ENCODE measurements around the gene PLPP4. TPM values are rescaled to one million over a fixed set of nuclear protein-coding genes. Genes with fewer than 3 reads are reported as not detected.

PLPP4 gene
- polyA plus RNA-seq, 1 donor from 2014 or later, result 4.4 TPM

- Histone ChIP-seq H3K9ac (ENCODE audit: low read length) (no peak overlapping the region), H2AFZ (ENCODE audit: low read depth, low read length) (no peak overlapping the region), H4K20me1 (ENCODE audit: insufficient read depth) (no peaks in the 10 kb centered on the region), H3K9me3 (ENCODE audit: low read length) (no peaks in the 10 kb centered on the region), H3K79me2 (replicated peaks; ENCODE audit: insufficient read depth, low read length) (no peaks in the 10 kb centered on the region), H3K27ac (ENCODE audit: low read length) (no peak overlapping the region), H3F3A (ENCODE audit: insufficient read depth, low read length, poor library complexity, severe bottlenecking) (no peaks in the 10 kb centered on the region), H3K9me2 (ENCODE audit: insufficient read depth, low read length) (no peaks in the 10 kb centered on the region), H3K4me2 (ENCODE audit: low read length) (no peak overlapping the region), H3K27me3 (ENCODE audit: insufficient read depth, low read depth, low read length) (no peaks in the 10 kb centered on the region), H3K4me3 (ENCODE audit: low read length) (no peak overlapping the region), H3K36me3 (ENCODE audit: insufficient read depth, low read length) (no peaks in the 10 kb centered on the region)
- no peak for TF ChIP-seq REST (IDR thresholded peaks at IDR 0.05; ENCODE audit: borderline replicate concordance)
- no peak for TF ChIP-seq POLR2AphosphoS5 (IDR thresholded peaks at IDR 0.05)
- TF ChIP-seq SMC3 (conservative IDR thresholded peaks at IDR 0.05; ENCODE audit: poor library complexity), result no peak
- TF ChIP-seq CTCF (IDR thresholded peaks at IDR 0.05; ENCODE audit: poor library complexity, severe bottlenecking), result no peak
- TF ChIP-seq RAD21 (conservative IDR thresholded peaks at IDR 0.05), result no peak
- no peak for TF ChIP-seq EP300 (conservative IDR thresholded peaks at IDR 0.05; ENCODE audit: poor library complexity, severe bottlenecking)
- no peak for TF ChIP-seq EZH2 (IDR thresholded peaks at IDR 0.05; ENCODE audit: borderline replicate concordance, insufficient read depth, low read length, poor library complexity, severe bottlenecking)
- no peak for TF ChIP-seq TAF1 (IDR thresholded peaks at IDR 0.05; ENCODE audit: low read depth)
- TF ChIP-seq MXI1 (conservative IDR thresholded peaks at IDR 0.05; ENCODE audit: poor library complexity, severe bottlenecking), result no peak
Measured at GRCh38 chr10:120605410-120605809, 148.4 kb downstream of the PLPP4 start.

- no peaks in the 10 kb centered on the region for H3K79me2 ChIP-seq (replicated peaks; ENCODE audit: insufficient read depth, low read length)
- no peaks in the 10 kb centered on the region for H3F3A ChIP-seq (ENCODE audit: insufficient read depth, low read length, poor library complexity, severe bottlenecking)
- H3K4me3 ChIP-seq (ENCODE audit: low read length), result no peak overlapping the region
- H3K9ac ChIP-seq (ENCODE audit: low read length), result no peak overlapping the region
- no peaks in the 10 kb centered on the region for H4K20me1 ChIP-seq (ENCODE audit: insufficient read depth)
- H2AFZ ChIP-seq (ENCODE audit: low read depth, low read length), result no peak overlapping the region
- H3K36me3 ChIP-seq (ENCODE audit: insufficient read depth, low read length), result no peaks in the 10 kb centered on the region
- no peaks in the 10 kb centered on the region for H3K9me2 ChIP-seq (ENCODE audit: insufficient read depth, low read length)
- H3K4me2 ChIP-seq (ENCODE audit: low read length), result no peak overlapping the region
- no peak overlapping the region for H3K27ac ChIP-seq (ENCODE audit: low read length)
- no peaks in the 10 kb centered on the region for H3K9me3 ChIP-seq (ENCODE audit: low read length)
- no peak for TF ChIP-seq CTCF (IDR thresholded peaks at IDR 0.05; ENCODE audit: poor library complexity, severe bottlenecking)
- H3K27me3 ChIP-seq (ENCODE audit: insufficient read depth, low read depth, low read length), result no peaks in the 10 kb centered on the region
Measured at GRCh38 chr10:120606051-120606764, 149.2 kb downstream of the PLPP4 start.

Measured in neural cell (in vitro differentiated cells).